Effector CD8-positive, alpha-beta T cell (primary cell): ENCODE measurements around the gene C11orf68.

Experiments
- DNase-seq: peaks from one replicate; lab custom pipeline; 2025; lab: John Stamatoyannopoulos, UW

The C11orf68 gene

GRCh38 chr11:65871811-65872548 lies 46.9 kb downstream of the C11orf68 start:
- DNase-seq = no peak

DNA sequence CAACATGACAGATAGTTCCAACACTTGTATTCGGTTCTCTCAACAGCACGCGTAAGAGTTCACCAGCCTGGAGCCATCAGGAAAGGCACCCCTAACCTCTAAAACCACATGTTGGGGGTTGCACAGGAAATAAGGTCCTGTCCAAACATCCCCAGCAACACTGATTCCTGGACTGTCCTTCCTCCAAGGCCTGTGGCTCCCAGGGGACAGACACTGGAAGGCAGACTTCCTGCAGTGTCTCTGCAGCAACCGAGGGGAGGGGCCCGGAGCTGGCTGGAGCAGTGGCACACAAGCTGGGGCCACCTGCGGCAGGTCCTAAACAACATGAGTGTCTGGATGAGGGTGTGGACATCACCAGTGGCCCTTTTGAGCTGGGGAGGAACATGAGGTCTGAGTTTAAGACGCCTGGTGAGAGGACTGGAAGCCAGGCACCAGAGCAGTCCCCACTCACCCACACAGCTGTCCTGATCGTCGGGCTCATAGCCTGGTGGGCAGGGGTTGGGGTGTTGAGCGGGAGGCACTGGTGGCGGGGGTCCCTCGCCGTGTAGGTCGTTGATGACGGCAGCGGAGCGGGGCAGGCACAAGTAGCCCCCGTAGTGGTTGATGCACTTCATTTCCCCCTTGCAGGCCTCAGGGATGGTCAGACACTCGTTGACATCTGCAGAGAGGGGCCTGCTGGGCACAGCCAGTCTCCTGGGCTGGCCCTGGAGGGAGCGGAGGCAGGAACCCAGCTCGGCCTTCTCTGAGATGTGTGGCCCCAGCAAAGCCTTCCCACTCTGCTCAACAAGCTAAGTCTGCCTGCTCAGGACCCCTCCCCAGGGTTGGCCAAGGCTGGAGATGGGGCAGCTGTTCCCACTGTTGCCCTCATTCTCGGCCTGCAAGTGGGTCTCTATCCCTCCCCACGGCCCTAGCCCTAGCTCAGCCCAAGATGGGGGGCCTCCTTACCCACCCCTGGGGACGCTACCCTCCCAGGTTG lies 47.9 kb downstream of the C11orf68 start:
- DNase-seq = no peak

GRCh38 chr11:65870307-65870658 lies 48.6 kb downstream of the C11orf68 start:
- no peak for DNase-seq

- no peak for DNase-seq
Observed at GRCh38 chr11:65869643-65870306, 49.1 kb downstream of the C11orf68 start.

DNA sequence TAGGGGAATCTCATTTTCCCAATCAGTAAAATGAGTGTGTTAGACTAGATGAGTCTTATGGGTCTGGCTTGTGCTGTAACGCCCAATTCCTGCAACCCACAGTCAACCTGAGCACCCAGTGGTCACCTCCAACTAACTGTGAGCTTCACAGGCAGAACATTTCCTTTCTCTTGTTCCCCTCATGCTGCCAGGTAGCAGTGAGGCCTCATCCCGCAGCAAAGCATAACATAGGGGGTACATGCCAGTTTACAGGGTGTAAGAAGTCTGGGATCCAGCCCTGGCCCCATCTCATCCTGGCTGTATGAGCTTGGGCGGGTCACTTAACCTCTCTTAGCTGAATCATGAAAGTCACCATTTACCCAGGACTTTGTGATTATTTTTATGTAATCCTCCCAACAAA lies 50.0 kb downstream of the C11orf68 start:
- no peak for DNase-seq

GRCh38 chr11:65868076-65868667 lies 50.7 kb downstream of the C11orf68 start:
- no peak for DNase-seq

DNA sequence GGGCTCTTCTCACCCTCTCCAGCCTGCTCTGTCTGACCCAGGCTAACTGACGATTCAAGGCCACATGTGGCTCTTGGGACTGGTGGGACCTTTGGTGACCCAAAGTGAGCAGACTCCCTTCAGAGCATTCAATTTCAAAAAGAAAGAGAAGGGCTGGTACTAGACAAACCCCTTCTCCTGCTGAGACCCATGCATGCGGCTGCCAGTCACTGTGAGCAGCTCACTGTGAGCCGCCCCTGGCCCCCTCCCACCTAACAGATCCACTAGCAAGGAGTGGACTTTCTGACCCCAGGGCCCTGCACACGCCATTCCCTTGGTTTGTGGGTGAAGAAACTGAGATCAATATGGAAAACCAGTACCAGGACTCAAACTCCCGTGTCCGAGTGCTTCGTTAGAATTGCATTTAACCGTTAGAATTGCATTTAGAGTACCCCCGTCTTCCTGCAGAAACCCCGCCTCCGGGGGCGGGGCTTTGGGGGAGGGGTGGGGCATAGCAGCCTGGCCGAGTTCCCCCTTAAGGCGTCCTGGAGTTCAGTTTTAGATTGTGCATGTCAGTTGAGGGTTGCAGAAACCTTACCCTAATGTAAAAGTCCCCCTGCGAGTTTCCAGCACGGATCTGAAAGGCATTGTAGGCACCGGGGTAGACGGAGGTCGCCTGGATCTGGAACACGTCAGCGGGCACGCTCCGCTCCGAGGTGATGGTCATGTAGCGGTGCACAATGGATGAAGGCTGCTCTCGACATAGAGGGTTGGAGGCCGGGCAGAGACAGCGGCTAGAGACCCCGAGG lies 51.4 kb downstream of the C11orf68 start:
- no peak for DNase-seq
